Gastrocnemius medialis (tissue), 4 donors: Measurements from ENCODE around the gene ARID1B. TPM values are rescaled to one million over a fixed set of nuclear protein-coding genes. Genes with fewer than 3 reads are reported as not detected.

Source experiments
- ATAC-seq, 2 donors: fragments of 150-250 bp; one replicate each; pipeline ENCODE4 v1.9.1; 2016
- DNase-seq, 2 donors: peaks; one replicate each; pipeline ENCODE4 v3.0.0-alpha.2; 2019
- H3K27ac ChIP-seq, 4 donors: fragments of 200-600 bp; sonication (generic); 1 replicate in 1 of 4; 2 replicates in 3 of 4; pipeline ENCODE4 v1.5.1; 2016 to 2018; ENCODE audit warnings: mild to moderate bottlenecking in 2 of 4, moderate library complexity in 1 of 4
- H3K27me3 ChIP-seq, 3 donors: fragments of 200-600 bp; sonication (generic) in 2 of 3; 1 replicate in 1 of 3; 2 replicates in 2 of 3; pipeline versions ENCODE4 v1.5.1 to v1.6.0; 2016 to 2019; ENCODE audit warnings: mild to moderate bottlenecking in 1 of 3, moderate library complexity in 1 of 3
- H3K36me3 ChIP-seq, 2 donors: fragments of 200-600 bp; sonication (generic) in 1 of 2; one replicate each; pipeline ENCODE4 v1.5.1; 2017 to 2018
- H3K4me1 ChIP-seq, 2 donors: fragments of 200-600 bp; sonication (generic) in 1 of 2; one replicate each; pipeline ENCODE4 v1.5.1; 2016 to 2017; ENCODE audit warnings: mild to moderate bottlenecking in 2 of 2
- H3K4me3 ChIP-seq, 4 donors: fragments of 200-600 bp; sonication (generic) in 3 of 4; 1 replicate in 1 of 4; 2 replicates in 3 of 4; pipeline ENCODE4 v1.5.1; 2016 to 2019; ENCODE audit warnings: mild to moderate bottlenecking in 2 of 4
- H3K9me3 ChIP-seq, 3 donors: fragments of 200-600 bp; sonication (generic) in 2 of 3; 1 replicate in 1 of 3; 2 replicates in 2 of 3; pipeline ENCODE4 v1.5.1; 2016 to 2019
- POLR2A ChIP-seq, 2 donors: fragments of 450-650 bp; IDR thresholded peaks; one replicate each; pipeline ENCODE4 v1.6.1; 2017; ENCODE audit warnings: antibody characterized with exemption in 2 of 2, mild to moderate bottlenecking in 2 of 2, moderate library complexity in 2 of 2
- in situ Hi-C, 4 donors: fragments of 200-750 bp; cut with MboI; loops; one replicate each; pipeline versions ENCODE4 v1.15.0 to v1.8.0; 2017; ENCODE audit warnings: low sequenced_read_pairs in 4 of 4
- intact Hi-C: fragments of 100-400 bp; cut with DNase I; formaldehyde crosslinking; loops from one replicate; pipeline ENCODE4 v1.15.1; 2023; ENCODE audit warnings: low total_unique reads
- total RNA-seq, 4 donors: library from RNA; depleted of rRNA; stranded (reverse); fragments of >200 nt; gene quantifications; one replicate each; pipeline versions ENCODE4 v1.1.0 to v1.2.3, GENCODE V29; 2016
- TF ChIP-seq, protein P1 (sequence below), 5 experiments: fragments of 450-650 bp in 3 of 5; fragments of 200-600 bp in 2 of 5; sonication (generic) in 2 of 5; IDR thresholded peaks in 4 of 5; conservative IDR thresholded peaks in 1 of 5; 1 replicate in 4 of 5; 2 replicates in 1 of 5; pipeline ENCODE4 v1.5.1; 2016 to 2019; ENCODE audit warnings: antibody characterized with exemption in 5 of 5, mild to moderate bottlenecking in 3 of 5, moderate library complexity in 3 of 5

ARID1B gene
- total RNA-seq, 4 donors from 2014 or later = 54.9 to 75.3 (median 62.0) TPM

DNA sequence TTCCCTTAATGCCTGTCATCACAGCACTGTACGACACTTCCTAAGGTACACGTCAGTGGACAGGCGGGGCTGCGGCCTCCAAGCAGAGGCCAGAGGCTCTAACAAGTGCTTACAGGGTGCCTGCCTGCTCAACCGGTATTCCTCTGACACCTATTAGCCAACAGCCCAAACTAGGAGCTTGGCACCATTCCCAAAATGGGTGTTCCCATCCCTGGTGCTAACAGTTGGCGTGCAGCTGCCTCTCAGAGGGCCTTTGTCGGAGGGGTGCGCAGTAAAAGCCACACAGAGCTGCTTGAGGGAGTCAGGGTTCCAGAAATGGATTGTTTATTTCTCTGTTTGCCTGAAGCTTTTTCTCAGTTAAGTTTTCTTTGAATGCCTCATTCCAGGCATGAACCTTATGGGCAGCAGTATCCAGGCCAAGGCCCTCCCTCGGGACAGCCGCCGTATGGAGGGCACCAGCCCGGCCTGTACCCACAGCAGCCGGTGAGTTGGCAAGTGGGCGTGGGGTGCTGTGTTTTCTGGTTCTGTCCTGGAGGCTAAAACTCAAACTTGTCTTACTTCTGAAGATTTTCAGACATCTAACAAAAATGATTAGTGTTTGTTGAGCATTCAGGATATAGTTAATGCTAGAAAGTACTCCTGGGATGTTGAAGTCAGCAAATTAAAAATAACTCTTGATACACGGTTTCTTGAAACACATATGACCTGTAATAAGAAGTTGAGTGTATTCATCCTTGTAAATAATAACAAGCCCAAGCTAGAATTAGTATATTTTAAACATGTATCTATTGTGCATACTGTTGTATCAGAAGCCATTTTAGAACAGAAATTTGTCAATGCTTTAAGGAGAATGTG is 421.5 kb downstream of the ARID1B start:
- Histone ChIP-seq H3K36me3 (peaks cover 2 to 37% of the 10 kb centered on the region in 2 donors), H3K27ac (peak overlapping the region; percentile 66 to 74 (median 70)), H3K27me3 (no peaks in the 10 kb centered on the region), H3K9me3 (no peaks in the 10 kb centered on the region), H3K4me3 (no peak overlapping the region), H3K4me1 (peaks cover 13 to 22% of the 10 kb centered on the region in 2 donors)
- no peak for TF ChIP-seq POLR2A (IDR thresholded peaks at IDR 0.05)
- TF ChIP-seq, protein P1, sequence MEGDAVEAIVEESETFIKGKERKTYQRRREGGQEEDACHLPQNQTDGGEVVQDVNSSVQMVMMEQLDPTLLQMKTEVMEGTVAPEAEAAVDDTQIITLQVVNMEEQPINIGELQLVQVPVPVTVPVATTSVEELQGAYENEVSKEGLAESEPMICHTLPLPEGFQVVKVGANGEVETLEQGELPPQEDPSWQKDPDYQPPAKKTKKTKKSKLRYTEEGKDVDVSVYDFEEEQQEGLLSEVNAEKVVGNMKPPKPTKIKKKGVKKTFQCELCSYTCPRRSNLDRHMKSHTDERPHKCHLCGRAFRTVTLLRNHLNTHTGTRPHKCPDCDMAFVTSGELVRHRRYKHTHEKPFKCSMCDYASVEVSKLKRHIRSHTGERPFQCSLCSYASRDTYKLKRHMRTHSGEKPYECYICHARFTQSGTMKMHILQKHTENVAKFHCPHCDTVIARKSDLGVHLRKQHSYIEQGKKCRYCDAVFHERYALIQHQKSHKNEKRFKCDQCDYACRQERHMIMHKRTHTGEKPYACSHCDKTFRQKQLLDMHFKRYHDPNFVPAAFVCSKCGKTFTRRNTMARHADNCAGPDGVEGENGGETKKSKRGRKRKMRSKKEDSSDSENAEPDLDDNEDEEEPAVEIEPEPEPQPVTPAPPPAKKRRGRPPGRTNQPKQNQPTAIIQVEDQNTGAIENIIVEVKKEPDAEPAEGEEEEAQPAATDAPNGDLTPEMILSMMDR (IDR thresholded peaks at IDR 0.05 in 4 of 5, conservative IDR thresholded peaks at IDR 0.05 in 1 of 5) = no peak
- intact Hi-C loops (no loop called here), in situ Hi-C loops (loop anchor here in 2 of 4 donors (25.0 kb wide), 2 partner anchors 161 to 636 kb away; no protein-coding TSS in a partner anchor)
- peak; percentile 57 to 83 for DNase-seq
- peak; percentile 81 to 91 for ATAC-seq

DNA sequence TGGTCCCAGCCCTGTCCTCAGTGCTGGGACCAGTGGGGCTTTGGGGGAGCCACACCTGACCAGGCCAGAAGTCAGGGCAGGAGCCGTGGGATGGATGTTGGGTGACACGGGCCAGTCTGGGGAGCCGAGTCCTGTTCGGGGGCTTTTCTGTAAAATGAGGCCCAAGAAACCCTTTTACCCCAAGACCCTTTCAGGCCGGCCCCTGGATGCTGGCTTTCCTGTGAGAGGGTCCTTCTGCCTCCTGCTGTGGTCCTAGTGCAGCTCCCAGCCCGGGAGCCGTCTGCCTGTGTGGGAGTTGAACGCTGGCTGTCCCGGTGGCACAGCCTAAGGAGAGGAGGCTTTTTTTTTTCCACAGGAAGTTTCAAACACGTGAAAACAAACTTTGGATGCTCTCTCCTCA is 422.9 kb downstream of the ARID1B start:
- Histone ChIP-seq H3K27me3 (no peaks in the 10 kb centered on the region), H3K27ac (no peak overlapping the region), H3K36me3 (peaks cover 5 to 47% of the 10 kb centered on the region in 2 donors), H3K4me3 (no peak overlapping the region), H3K4me1 (peaks cover 13% of the 10 kb centered on the region in 2 donors), H3K9me3 (no peaks in the 10 kb centered on the region)
- DNase-seq = no peak
- intact Hi-C loops (no loop called here), in situ Hi-C loops (loop anchor here in 1 of 4 donors (10.0 kb wide), 1 partner anchor 75 kb away; no protein-coding TSS in a partner anchor)
- TF ChIP-seq, protein P1 (IDR thresholded peaks at IDR 0.05 in 4 of 5, conservative IDR thresholded peaks at IDR 0.05 in 1 of 5) = no peak
- TF ChIP-seq POLR2A (IDR thresholded peaks at IDR 0.05) = no peak
- no peak for ATAC-seq

DNA sequence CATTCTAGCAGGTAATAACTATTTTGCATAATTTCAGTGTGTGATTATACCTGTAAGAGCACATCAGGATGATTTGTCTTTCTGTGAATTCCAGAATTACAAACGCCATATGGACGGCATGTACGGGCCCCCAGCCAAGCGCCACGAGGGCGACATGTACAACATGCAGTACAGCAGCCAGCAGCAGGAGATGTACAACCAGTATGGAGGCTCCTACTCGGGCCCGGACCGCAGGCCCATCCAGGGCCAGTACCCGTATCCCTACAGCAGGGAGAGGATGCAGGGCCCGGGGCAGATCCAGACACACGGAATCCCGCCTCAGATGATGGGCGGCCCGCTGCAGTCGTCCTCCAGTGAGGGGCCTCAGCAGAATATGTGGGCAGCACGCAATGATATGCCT is 423.4 kb downstream of the ARID1B start:
- ATAC-seq (no peak), DNase-seq (no peak)
- Histone ChIP-seq H3K9me3 (no peaks in the 10 kb centered on the region), H3K27me3 (no peaks in the 10 kb centered on the region), H3K4me1 (peaks cover 13% of the 10 kb centered on the region in 2 donors), H3K36me3 (peaks cover 5 to 51% of the 10 kb centered on the region in 2 donors), H3K27ac (no peak overlapping the region), H3K4me3 (no peak overlapping the region)
- intact Hi-C loops = no loop called here
- in situ Hi-C loops = loop anchor here in 1 of 4 donors (10.0 kb wide), 1 partner anchor 74 kb away; no protein-coding TSS in a partner anchor
- TF ChIP-seq POLR2A (IDR thresholded peaks at IDR 0.05) = no peak
- TF ChIP-seq, protein P1 (IDR thresholded peaks at IDR 0.05 in 4 of 5, conservative IDR thresholded peaks at IDR 0.05 in 1 of 5) = no peak

DNA sequence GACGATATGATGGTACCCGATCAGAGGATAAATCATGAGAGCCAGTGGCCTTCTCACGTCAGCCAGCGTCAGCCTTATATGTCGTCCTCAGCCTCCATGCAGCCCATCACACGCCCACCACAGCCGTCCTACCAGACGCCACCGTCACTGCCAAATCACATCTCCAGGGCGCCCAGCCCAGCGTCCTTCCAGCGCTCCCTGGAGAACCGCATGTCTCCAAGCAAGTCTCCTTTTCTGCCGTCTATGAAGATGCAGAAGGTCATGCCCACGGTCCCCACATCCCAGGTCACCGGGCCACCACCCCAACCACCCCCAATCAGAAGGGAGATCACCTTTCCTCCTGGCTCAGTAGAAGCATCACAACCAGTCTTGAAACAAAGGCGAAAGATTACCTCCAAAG is 423.9 kb downstream of the ARID1B start:
- TF ChIP-seq, protein P1 (IDR thresholded peaks at IDR 0.05 in 4 of 5, conservative IDR thresholded peaks at IDR 0.05 in 1 of 5) = no peak
- no peak for TF ChIP-seq POLR2A (IDR thresholded peaks at IDR 0.05)
- Histone ChIP-seq H3K9me3 (no peaks in the 10 kb centered on the region), H3K27me3 (no peaks in the 10 kb centered on the region), H3K4me3 (no peak overlapping the region), H3K27ac (no peak overlapping the region), H3K36me3 (peaks cover 5 to 52% of the 10 kb centered on the region in 2 donors), H3K4me1 (peaks cover 13% of the 10 kb centered on the region in 2 donors)
- intact Hi-C loops (no loop called here), in situ Hi-C loops (loop anchor here in 1 of 4 donors (10.0 kb wide), 1 partner anchor 74 kb away; no protein-coding TSS in a partner anchor)
- ATAC-seq (no peak), DNase-seq (no peak)
